Keratinocyte (primary cell): ENCODE measurements around the gene MRPL45. TPM values are rescaled to one million over a fixed set of nuclear protein-coding genes. Genes with fewer than 3 reads are reported as not detected.

Experiments used
- DNase-seq: peaks from one replicate; pipeline ENCODE4 v3.0.0-alpha.2; 2011; ENCODE audit warnings: low read depth, missing footprints, low spot score
- FAIRE-seq: peaks from 2 replicates; lab custom pipeline; 2011; peaks lifted over from hg19 to GRCh38; lab: Jason Lieb, UNC
- H2AFZ ChIP-seq: 2 replicates; pipeline ENCODE4 v1.6.0; 2012; ENCODE audit warnings: low read length, control low read depth, inconsistent platforms; ENCODE audit not compliant: control insufficient read depth
- H3K27ac ChIP-seq: 2 replicates; pipeline ENCODE4 v1.5.1; 2011; ENCODE audit warnings: low read length; ENCODE audit not compliant: control insufficient read depth, insufficient read depth
- H3K27me3 ChIP-seq: 3 replicates; pipeline ENCODE4 v1.6.0; 2011; ENCODE audit warnings: low read length; ENCODE audit not compliant: control insufficient read depth, insufficient read depth; ENCODE audit errors: extremely low read depth
- H3K36me3 ChIP-seq, 2 experiments: 2 replicates in 1 of 2; 3 replicates in 1 of 2; pipeline ENCODE4 v1.5.1; 2011; ENCODE audit warnings: low read length in 2 of 2, mild to moderate bottlenecking in 1 of 2; ENCODE audit not compliant: control insufficient read depth in 2 of 2, insufficient read depth in 2 of 2; ENCODE audit errors: extremely low read depth in 1 of 2
- H3K4me1 ChIP-seq: 3 replicates; pipeline ENCODE4 v1.5.1; 2011; ENCODE audit warnings: low read length; ENCODE audit not compliant: control insufficient read depth, insufficient read depth; ENCODE audit errors: extremely low read depth
- H3K4me2 ChIP-seq: 3 replicates; pipeline ENCODE4 v1.6.0; 2011; ENCODE audit warnings: low read depth, low read length; ENCODE audit not compliant: control insufficient read depth, insufficient read depth; ENCODE audit errors: extremely low read depth
- H3K4me3 ChIP-seq, 3 experiments: fragments of 200-600 bp in 1 of 3; sonication (generic) in 1 of 3; 2 replicates in 2 of 3; 3 replicates in 1 of 3; pipeline ENCODE4 v1.5.1; 2011 to 2016; ENCODE audit warnings: low read length in 3 of 3, mild to moderate bottlenecking in 3 of 3, control low read depth in 2 of 3, inconsistent platforms in 1 of 3, low read depth in 1 of 3, mixed read lengths in 1 of 3, mixed run types in 1 of 3, moderate library complexity in 1 of 3; ENCODE audit not compliant: control insufficient read depth in 2 of 3, insufficient read depth in 2 of 3; ENCODE audit errors: extremely low read depth in 1 of 3
- H3K79me2 ChIP-seq: 2 replicates; pipeline ENCODE4 v1.6.0; 2012; ENCODE audit warnings: low read length; ENCODE audit not compliant: control insufficient read depth, insufficient read depth
- H3K9ac ChIP-seq: 3 replicates; pipeline ENCODE4 v1.6.0; 2011; ENCODE audit warnings: low read length; ENCODE audit not compliant: control insufficient read depth, insufficient read depth; ENCODE audit errors: extremely low read depth
- H3K9me1 ChIP-seq: 3 replicates; pipeline ENCODE4 v1.6.0; 2011; ENCODE audit warnings: low read length; ENCODE audit not compliant: control insufficient read depth, insufficient read depth; ENCODE audit errors: extremely low read depth
- H3K9me3 ChIP-seq: 2 replicates; pipeline ENCODE4 v1.5.1; 2012; ENCODE audit warnings: low read depth, low read length; ENCODE audit not compliant: control insufficient read depth
- H4K20me1 ChIP-seq: 3 replicates; pipeline ENCODE4 v1.6.0; 2011; ENCODE audit warnings: low read length; ENCODE audit not compliant: control insufficient read depth, insufficient read depth; ENCODE audit errors: extremely low read depth
- CTCF ChIP-seq, 3 experiments: IDR thresholded peaks in 1 of 3; conservative IDR thresholded peaks in 1 of 3; optimal IDR thresholded peaks in 1 of 3; 2 replicates in 2 of 3; 3 replicates in 1 of 3; pipeline versions ENCODE3 to v1.5.1; 2011; ENCODE audit warnings: low read length in 3 of 3, mild to moderate bottlenecking in 3 of 3, moderate library complexity in 2 of 3, control low read depth in 1 of 3, inconsistent platforms in 1 of 3; ENCODE audit not compliant: insufficient read depth in 2 of 3; ENCODE audit errors: extremely low read depth in 1 of 3
- EZH2 ChIP-seq: IDR thresholded peaks from one replicate; pipeline ENCODE4 v1.6.1; 2012; ENCODE audit warnings: inconsistent platforms, mild to moderate bottlenecking, low read length, moderate library complexity
- dilution Hi-C: fragments of 300-500 bp; cut with MboI; formaldehyde crosslinking; loops from one replicate; pipeline ENCODE4 v1.7.0; 2020; ENCODE audit warnings: low sequenced_read_pairs; ENCODE audit not compliant: extremely low pct_ligation_motif_present
- polyA plus RNA-seq, 5 experiments: library from polyadenylated mRNA; depleted of rRNA in 3 of 5; stranded (reverse) in 3 of 5; stranded (forward) in 1 of 5; unstranded in 1 of 5; fragments of >200 nt; gene quantifications; 1 replicate in 1 of 5; 2 replicates in 3 of 5; 3 replicates in 1 of 5; pipeline versions ENCODE4 v1.2.1 to v1.2.3, GENCODE V29; 2011 to 2012; ENCODE audit warnings: missing spikeins in 2 of 5, low read depth in 1 of 5, low replicate concordance in 1 of 5

MRPL45 gene
- polyA plus RNA-seq, 1 donor (not counting 4 experiments of a cell fraction or from before 2014, with no cell fraction given) = 64.9 TPM

GRCh38 chr17:38338535-38338934 is 41.6 kb downstream of the MRPL45 start:
- Histone ChIP-seq H4K20me1 (no peaks in the 10 kb centered on the region), H3K27me3 (peaks cover 7% of the 10 kb centered on the region), H3K9me3 (no peaks in the 10 kb centered on the region), H3K27ac (no peak overlapping the region), H3K9me1 (no peaks in the 10 kb centered on the region), H2AFZ (no peak overlapping the region), H3K36me3 (no peaks in the 10 kb centered on the region), H3K4me1 (peaks cover 4% of the 10 kb centered on the region), H3K9ac (no peak overlapping the region), H3K79me2 (no peaks in the 10 kb centered on the region), H3K4me3 (no peak overlapping the region), H3K4me2 (no peak overlapping the region)
- dilution Hi-C loops = no loop called here
- no peak for FAIRE-seq
- TF ChIP-seq CTCF (optimal IDR thresholded peaks at IDR 0.05 in 1 of 3, IDR thresholded peaks at IDR 0.05 in 1 of 3, conservative IDR thresholded peaks at IDR 0.05 in 1 of 3; ENCODE audit: extremely low read depth in 1 of 3, insufficient read depth in 2 of 3, low read length in 3 of 3) = no peak
- TF ChIP-seq EZH2 = no peak
- DNase-seq = no peak

GRCh38 chr17:38339891-38340290 is 42.9 kb downstream of the MRPL45 start:
- no peak for DNase-seq
- Histone ChIP-seq H3K79me2 (no peaks in the 10 kb centered on the region), H3K9me1 (no peaks in the 10 kb centered on the region), H3K4me2 (no peak overlapping the region), H3K27me3 (peaks cover 7% of the 10 kb centered on the region), H3K9ac (no peak overlapping the region), H3K36me3 (no peaks in the 10 kb centered on the region), H4K20me1 (no peaks in the 10 kb centered on the region), H3K27ac (no peak overlapping the region), H2AFZ (no peak overlapping the region), H3K4me1 (peaks cover 4% of the 10 kb centered on the region), H3K4me3 (no peak overlapping the region), H3K9me3 (no peaks in the 10 kb centered on the region)
- TF ChIP-seq CTCF (optimal IDR thresholded peaks at IDR 0.05 in 1 of 3, IDR thresholded peaks at IDR 0.05 in 1 of 3, conservative IDR thresholded peaks at IDR 0.05 in 1 of 3; ENCODE audit: extremely low read depth in 1 of 3, insufficient read depth in 2 of 3, low read length in 3 of 3) (no peak), EZH2 (no peak)
- no peak for FAIRE-seq
- dilution Hi-C loops = no loop called here
